ENCODE results near the gene NWD2.

Gene NWD2

DNA sequence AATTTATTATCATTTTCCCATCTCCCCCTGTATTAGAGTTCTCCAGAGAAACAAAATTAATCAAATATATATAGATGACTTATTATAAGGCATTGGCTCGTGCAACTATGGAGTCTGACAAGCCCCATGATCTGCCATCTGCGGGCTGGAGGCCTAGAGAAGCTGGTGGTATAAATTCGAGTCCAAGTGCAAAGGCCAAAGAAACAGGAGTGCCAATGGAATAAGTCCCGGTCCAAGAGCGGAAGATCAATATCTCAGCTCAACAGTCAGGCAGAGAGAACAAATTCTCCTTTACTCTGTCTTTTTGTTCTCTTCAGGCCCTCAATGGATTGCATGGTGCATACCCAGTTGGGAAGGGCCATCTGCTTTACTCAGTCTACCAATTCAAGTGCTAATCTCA lies 178.8 kb downstream of the NWD2 start:
- Histone ChIP-seq H3K27ac (ENCODE audit: extremely low read depth, low read depth, low read length) (no peak overlapping the region), H3K4me3 (ENCODE audit: low read depth, low read length) (no peak overlapping the region), H3K4me1 (ENCODE audit: control insufficient read depth, insufficient read depth, low read length) (no peaks in the 10 kb centered on the region), H3K36me3 (ENCODE audit: control insufficient read depth in 2 of 2, insufficient read depth in 1 of 2, low read length in 2 of 2) (no peaks in the 10 kb centered on the region), H3K9me3 (ENCODE audit: control insufficient read depth, insufficient read depth, low read depth, low read length) (no peaks in the 10 kb centered on the region)
- TF ChIP-seq, protein P1, sequence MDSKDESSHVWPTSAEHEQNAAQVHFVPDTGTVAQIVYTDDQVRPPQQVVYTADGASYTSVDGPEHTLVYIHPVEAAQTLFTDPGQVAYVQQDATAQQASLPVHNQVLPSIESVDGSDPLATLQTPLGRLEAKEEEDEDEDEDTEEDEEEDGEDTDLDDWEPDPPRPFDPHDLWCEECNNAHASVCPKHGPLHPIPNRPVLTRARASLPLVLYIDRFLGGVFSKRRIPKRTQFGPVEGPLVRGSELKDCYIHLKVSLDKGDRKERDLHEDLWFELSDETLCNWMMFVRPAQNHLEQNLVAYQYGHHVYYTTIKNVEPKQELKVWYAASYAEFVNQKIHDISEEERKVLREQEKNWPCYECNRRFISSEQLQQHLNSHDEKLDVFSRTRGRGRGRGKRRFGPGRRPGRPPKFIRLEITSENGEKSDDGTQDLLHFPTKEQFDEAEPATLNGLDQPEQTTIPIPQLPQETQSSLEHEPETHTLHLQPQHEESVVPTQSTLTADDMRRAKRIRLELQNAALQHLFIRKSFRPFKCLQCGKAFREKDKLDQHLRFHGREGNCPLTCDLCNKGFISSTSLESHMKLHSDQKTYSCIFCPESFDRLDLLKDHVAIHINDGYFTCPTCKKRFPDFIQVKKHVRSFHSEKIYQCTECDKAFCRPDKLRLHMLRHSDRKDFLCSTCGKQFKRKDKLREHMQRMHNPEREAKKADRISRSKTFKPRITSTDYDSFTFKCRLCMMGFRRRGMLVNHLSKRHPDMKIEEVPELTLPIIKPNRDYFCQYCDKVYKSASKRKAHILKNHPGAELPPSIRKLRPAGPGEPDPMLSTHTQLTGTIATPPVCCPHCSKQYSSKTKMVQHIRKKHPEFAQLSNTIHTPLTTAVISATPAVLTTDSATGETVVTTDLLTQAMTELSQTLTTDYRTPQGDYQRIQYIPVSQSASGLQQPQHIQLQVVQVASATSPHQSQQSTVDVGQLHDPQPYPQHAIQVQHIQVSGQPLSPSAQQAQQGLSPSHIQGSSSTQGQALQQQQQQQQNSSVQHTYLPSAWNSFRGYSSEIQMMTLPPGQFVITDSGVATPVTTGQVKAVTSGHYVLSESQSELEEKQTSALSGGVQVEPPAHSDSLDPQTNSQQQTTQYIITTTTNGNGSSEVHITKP (tag by site-specific recombination; IDR thresholded peaks at IDR 0.05): no peak
- TF ChIP-seq KLF8 (tag by site-specific recombination; IDR thresholded peaks at IDR 0.05) (no peak), HOXC10 (CRISPR knock-in tag; IDR thresholded peaks at IDR 0.05) (no peak), ZNF560 (tag by site-specific recombination; IDR thresholded peaks at IDR 0.05; ENCODE audit: borderline replicate concordance) (no peak), ZNF530 (tag by site-specific recombination; IDR thresholded peaks at IDR 0.05; ENCODE audit: low read depth) (no peak)
- ChIA-PET POLR2A (no interaction called here), CTCF (no interaction called here)

DNA sequence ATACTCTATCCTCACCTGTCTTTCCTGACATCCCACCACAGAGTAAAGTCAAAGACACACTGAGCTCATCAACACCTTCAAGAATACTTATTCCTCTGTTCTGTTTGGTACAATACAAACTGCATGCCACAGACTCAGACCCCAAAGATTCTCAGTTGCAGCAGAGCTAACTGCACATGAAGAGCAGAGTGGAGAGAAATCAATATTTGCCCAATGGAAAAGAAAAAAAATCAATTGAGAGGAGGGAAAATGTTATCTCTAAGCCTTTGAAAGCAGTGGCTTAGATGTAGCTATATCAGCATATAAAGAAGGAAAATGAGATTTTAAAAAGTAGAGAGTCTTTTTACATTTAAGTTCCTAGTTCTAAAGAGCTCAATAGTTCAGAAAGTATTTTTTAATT lies 180.2 kb downstream of the NWD2 start:
- H3K36me3 ChIP-seq (ENCODE audit: control insufficient read depth in 2 of 2, insufficient read depth in 1 of 2, low read length in 2 of 2): no peaks in the 10 kb centered on the region
- no peak overlapping the region for H3K4me3 ChIP-seq (ENCODE audit: low read depth, low read length)
- no peaks in the 10 kb centered on the region for H3K4me1 ChIP-seq (ENCODE audit: control insufficient read depth, insufficient read depth, low read length)
- H3K27ac ChIP-seq (ENCODE audit: extremely low read depth, low read depth, low read length): no peak overlapping the region
- TF ChIP-seq ZNF843 (tag by site-specific recombination; IDR thresholded peaks at IDR 0.05): no peak
- no peak for TF ChIP-seq KLF16 (tag by site-specific recombination; IDR thresholded peaks at IDR 0.05)
- no peak for TF ChIP-seq TRIM28 (IDR thresholded peaks at IDR 0.05; ENCODE audit: borderline replicate concordance, low read length)
- no peak for TF ChIP-seq ZNF169 (tag by site-specific recombination; IDR thresholded peaks at IDR 0.05)
- TF ChIP-seq ZNF707 (tag by site-specific recombination; IDR thresholded peaks at IDR 0.05): no peak
- TF ChIP-seq ZNF394 (tag by site-specific recombination; IDR thresholded peaks at IDR 0.05; ENCODE audit: borderline replicate concordance): no peak
- no peak for TF ChIP-seq ZNF223 (tag by site-specific recombination; IDR thresholded peaks at IDR 0.05)
- no peak for TF ChIP-seq ZNF624 (tag by site-specific recombination; IDR thresholded peaks at IDR 0.05)
- TF ChIP-seq, protein P2, sequence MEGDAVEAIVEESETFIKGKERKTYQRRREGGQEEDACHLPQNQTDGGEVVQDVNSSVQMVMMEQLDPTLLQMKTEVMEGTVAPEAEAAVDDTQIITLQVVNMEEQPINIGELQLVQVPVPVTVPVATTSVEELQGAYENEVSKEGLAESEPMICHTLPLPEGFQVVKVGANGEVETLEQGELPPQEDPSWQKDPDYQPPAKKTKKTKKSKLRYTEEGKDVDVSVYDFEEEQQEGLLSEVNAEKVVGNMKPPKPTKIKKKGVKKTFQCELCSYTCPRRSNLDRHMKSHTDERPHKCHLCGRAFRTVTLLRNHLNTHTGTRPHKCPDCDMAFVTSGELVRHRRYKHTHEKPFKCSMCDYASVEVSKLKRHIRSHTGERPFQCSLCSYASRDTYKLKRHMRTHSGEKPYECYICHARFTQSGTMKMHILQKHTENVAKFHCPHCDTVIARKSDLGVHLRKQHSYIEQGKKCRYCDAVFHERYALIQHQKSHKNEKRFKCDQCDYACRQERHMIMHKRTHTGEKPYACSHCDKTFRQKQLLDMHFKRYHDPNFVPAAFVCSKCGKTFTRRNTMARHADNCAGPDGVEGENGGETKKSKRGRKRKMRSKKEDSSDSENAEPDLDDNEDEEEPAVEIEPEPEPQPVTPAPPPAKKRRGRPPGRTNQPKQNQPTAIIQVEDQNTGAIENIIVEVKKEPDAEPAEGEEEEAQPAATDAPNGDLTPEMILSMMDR (tag by site-specific recombination; IDR thresholded peaks at IDR 0.05): no peak
- TF ChIP-seq ZSCAN30 (tag by site-specific recombination; IDR thresholded peaks at IDR 0.05): no peak
- POLR2A ChIA-PET: no interaction called here
- CTCF ChIA-PET: no interaction called here
- no peaks in the 10 kb centered on the region for H3K9me3 ChIP-seq (ENCODE audit: control insufficient read depth, insufficient read depth, low read depth, low read length)

DNA sequence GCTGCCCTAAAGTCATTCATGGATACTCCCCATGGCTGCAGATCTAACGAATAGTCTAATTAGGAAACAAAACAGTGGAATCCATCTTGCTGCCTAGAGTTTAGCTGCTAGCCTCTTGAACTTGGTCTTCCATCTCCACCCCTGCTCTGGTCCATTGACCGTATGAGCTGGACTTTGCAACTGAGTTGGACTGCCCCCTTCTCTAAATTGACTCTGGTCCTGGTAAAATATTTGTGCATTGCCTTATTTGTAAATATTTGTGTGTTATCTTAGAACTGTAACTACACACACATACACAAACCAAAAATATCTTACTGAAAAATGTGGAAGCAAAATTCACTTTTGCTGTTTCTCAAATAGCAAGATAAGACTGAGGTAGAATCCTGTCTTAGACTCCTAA lies 181.3 kb downstream of the NWD2 start:
- no peak overlapping the region for H3K4me3 ChIP-seq (ENCODE audit: low read depth, low read length)
- no peaks in the 10 kb centered on the region for H3K36me3 ChIP-seq (ENCODE audit: control insufficient read depth in 2 of 2, insufficient read depth in 1 of 2, low read length in 2 of 2)
- no peak overlapping the region for H3K27ac ChIP-seq (ENCODE audit: extremely low read depth, low read depth, low read length)
- ChIA-PET CTCF (no interaction called here), POLR2A (no interaction called here)
- TF ChIP-seq ZNF48 (tag by site-specific recombination; IDR thresholded peaks at IDR 0.05): no peak
- TF ChIP-seq WT1 (tag by site-specific recombination; IDR thresholded peaks at IDR 0.05): no peak
- TF ChIP-seq ZNF629 (tag by site-specific recombination; IDR thresholded peaks at IDR 0.05): no peak
- TF ChIP-seq ZNF2 (tag by site-specific recombination; IDR thresholded peaks at IDR 0.05): no peak
- TF ChIP-seq ZBTB1 (tag by site-specific recombination; IDR thresholded peaks at IDR 0.05): no peak
- no peak for TF ChIP-seq GFI1B (tag by site-specific recombination; IDR thresholded peaks at IDR 0.05)
- TF ChIP-seq ZFP37 (tag by site-specific recombination; IDR thresholded peaks at IDR 0.05): no peak
- TF ChIP-seq ZNF121 (tag by site-specific recombination; IDR thresholded peaks at IDR 0.05): no peak
- no peak for TF ChIP-seq ZNF76 (tag by site-specific recombination; IDR thresholded peaks at IDR 0.05; ENCODE audit: borderline replicate concordance, low read depth)
- no peak for TF ChIP-seq OSR2 (tag by site-specific recombination; IDR thresholded peaks at IDR 0.05)
- H3K9me3 ChIP-seq (ENCODE audit: control insufficient read depth, insufficient read depth, low read depth, low read length): no peaks in the 10 kb centered on the region
- H3K4me1 ChIP-seq (ENCODE audit: control insufficient read depth, insufficient read depth, low read length): peaks cover 3% of the 10 kb centered on the region; the same call in 1 of the 2 replicates
